HG02759 (cell line): Measurements from ENCODE around the gene CTDSP2.

Experiments used
- ATAC-seq: cut with Tn5 transposase; IDR thresholded peaks from one replicate; pipeline ENCODE4 v1.9.1; 2021; ENCODE audit warnings: mild to moderate bottlenecking, moderate library complexity; ENCODE audit not compliant: unreplicated experiment

Gene CTDSP2

GRCh38 chr12:57817261-57817989 lies 29.1 kb downstream of the CTDSP2 start:
- no peak for ATAC-seq

- ATAC-seq, result no peak
Measured at GRCh38 chr12:57816855-57817151, 29.7 kb downstream of the CTDSP2 start.

- no peak for ATAC-seq
Measured at GRCh38 chr12:57816001-57816854, 30.3 kb downstream of the CTDSP2 start.

- no peak for ATAC-seq
Measured at GRCh38 chr12:57815177-57816000, 31.1 kb downstream of the CTDSP2 start.

GRCh38 chr12:57813971-57814772 lies 32.4 kb downstream of the CTDSP2 start:
- ATAC-seq, result no peak

GRCh38 chr12:57813111-57813970 lies 33.2 kb downstream of the CTDSP2 start:
- ATAC-seq, result no peak

GRCh38 chr12:57811028-57811755 lies 35.3 kb downstream of the CTDSP2 start:
- ATAC-seq, result no peak

- no peak for ATAC-seq
Measured at GRCh38 chr12:57810450-57810849, 36.1 kb downstream of the CTDSP2 start.

GRCh38 chr12:57809425-57809824 lies 37.1 kb downstream of the CTDSP2 start:
- no peak for ATAC-seq

GRCh38 chr12:57808351-57808750 lies 38.2 kb downstream of the CTDSP2 start:
- no peak for ATAC-seq

- ATAC-seq, result no peak
Measured at GRCh38 chr12:57807285-57807684, 39.2 kb downstream of the CTDSP2 start.

- ATAC-seq, result no peak
Measured at GRCh38 chr12:57806677-57807076, 39.9 kb downstream of the CTDSP2 start.

- peak; percentile 40 for ATAC-seq
Measured at GRCh38 chr12:57803319-57803893, 43.1 kb downstream of the CTDSP2 start.

GRCh38 chr12:57802607-57803006 lies 43.9 kb downstream of the CTDSP2 start:
- ATAC-seq, result no peak

GRCh38 chr12:57800965-57801364 lies 45.6 kb downstream of the CTDSP2 start:
- no peak for ATAC-seq

- no peak for ATAC-seq
Measured at GRCh38 chr12:57797933-57798332, 48.6 kb downstream of the CTDSP2 start.

- ATAC-seq, result no peak
Measured at GRCh38 chr12:57796996-57797395, 49.5 kb downstream of the CTDSP2 start.

- ATAC-seq, result no peak
Measured at GRCh38 chr12:57795354-57795753, 51.2 kb downstream of the CTDSP2 start.

- ATAC-seq, result no peak
Measured at GRCh38 chr12:57793920-57794319, 52.6 kb downstream of the CTDSP2 start.
